ENCODE results near the gene BMP2K.

The BMP2K gene

DNA sequence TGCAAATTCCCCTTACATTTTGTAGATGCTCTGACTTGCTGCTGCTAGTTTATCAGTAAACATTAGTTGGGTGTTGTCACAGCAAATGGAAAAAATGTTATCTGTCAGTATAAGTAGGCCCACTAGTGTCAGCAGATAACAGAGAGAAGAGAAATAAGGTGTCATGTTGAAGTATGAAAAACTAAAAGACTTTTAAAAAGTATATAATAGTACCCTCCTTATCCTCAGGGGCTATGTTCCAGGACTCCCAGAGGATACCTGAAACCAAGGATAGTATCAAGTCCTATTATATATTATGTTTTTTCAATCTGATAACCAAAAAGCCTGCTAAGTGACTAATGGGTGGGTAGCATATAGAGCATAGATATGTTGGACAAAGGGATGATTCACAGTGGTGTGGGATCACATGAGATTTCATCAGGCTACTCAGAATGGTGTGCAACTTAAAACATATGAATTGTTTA is 11.6 kb upstream of the BMP2K start:
- DNase-seq (ENCODE audit: low read depth in 2 of 2) = no peak

DNA sequence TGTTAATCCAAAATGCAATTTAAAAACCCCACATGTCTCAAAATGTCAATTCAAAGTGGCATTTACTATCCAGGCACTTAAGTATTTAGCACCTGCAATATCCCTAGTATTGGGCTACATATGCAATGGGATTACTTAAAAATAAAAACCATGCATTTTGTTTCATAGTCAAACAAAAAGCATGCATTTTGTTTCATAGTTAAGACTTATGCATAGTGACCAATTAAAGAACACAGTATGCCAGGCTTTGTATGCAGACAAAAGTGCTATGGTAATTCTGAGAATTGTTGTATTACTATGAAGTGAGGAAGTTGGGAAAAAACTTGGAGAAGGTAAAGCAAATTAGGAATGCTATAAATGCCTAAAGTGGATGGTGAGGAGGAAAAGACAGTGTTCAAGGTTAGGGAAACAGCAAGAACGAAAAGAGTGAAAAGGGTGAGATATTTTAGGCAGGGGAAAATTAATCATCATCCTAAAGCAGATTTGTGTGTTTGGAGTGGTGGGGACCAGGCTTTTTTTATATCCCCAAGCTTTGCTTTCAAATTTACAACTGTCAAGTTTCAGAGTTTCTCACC is 10.6 kb upstream of the BMP2K start:
- no peak for DNase-seq (ENCODE audit: low read depth in 2 of 2)

DNA sequence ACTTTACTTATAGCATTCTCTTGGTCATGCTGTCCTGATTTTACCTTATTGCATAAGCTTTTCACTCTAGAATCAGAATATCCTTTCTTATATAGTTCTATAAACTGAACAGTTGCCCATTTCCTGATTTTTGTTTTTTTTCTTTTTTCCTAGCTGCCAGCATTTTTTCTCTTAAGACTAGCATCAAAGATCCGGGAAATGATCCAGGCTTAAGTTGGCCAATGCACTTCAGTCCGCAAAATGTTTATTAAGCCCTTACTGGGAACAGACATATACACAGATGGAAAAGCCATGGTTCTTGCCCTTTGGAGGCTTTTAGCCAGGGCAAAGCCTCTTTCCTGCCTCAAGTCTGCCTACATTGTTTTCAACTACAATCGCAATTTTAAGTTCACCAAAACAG is 10.1 kb upstream of the BMP2K start:
- DNase-seq (ENCODE audit: low read depth in 2 of 2) = no peak

DNA sequence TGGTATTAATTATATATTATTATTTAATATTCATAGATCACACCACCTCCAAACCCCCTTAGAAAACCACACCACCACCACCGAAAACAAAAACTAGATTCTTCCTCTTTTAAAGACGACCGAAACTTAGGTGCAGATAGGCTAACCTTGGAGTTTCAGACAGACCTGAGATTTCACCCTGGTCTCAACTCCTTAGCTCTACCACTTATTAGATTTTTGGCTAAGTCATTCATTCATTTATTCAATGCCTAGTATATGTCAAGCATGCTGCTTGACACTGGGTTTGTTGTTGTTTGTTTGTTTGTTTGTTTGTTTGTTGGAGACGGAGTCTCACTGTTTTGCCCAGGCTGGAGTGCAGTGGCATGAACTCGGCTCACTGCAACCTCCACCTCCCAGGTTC is 9.5 kb upstream of the BMP2K start:
- DNase-seq (ENCODE audit: low read depth in 2 of 2) = no peak

DNA sequence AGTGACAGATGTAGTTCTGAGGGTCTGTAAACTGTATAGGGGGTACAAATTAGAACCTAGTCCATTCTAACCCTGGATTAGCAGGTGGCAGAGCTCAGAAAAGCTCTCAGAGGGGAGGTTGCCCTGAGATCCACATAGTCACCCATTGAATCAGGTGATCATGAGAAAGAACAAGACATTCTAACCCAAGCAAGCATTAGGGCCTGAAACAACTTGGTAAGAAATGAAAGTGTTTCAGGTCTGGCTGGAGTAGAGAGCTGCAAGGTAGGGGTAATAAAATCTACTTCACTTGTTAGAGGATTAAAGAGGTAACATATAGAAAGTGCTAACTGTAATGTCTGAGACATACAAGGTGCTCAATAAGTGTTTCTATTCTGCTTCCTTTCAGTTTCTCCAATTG is 8.8 kb upstream of the BMP2K start:
- DNase-seq (ENCODE audit: low read depth in 2 of 2) = no peak

DNA sequence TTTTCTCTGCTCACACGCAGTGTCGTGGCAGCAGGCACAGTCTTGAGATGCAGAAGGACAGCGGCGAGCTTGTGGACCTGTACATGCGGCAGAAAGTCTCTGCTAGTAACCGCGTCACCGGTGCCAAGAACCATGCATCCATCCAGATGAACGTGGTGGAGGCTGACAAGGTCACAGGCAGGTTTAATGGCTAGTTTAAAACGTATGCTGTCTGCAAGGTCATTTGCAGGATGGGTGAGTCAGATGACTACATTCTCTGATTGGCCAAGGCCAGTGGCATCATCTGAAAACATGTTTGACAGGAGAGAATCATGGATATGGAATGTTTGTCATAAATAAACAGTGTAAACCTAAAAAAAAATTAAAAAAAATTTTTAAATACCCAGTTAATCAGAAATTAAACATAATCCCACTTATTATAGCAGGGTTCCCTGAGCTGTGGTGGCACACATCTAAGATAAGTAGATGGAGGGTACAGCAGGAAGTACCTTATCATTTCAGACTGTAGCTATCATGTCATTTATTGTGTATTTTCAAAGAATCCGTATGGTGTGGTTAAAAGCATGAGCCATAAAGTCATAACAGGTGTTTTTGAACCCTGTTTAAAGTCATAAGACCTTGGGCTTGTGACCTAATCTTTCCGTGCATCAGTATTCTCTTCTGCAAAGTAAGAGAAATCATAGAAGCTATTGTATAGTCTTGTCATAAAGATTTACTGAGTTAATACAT is 7.5 kb upstream of the BMP2K start:
- no peak for DNase-seq (ENCODE audit: low read depth in 2 of 2)

DNA sequence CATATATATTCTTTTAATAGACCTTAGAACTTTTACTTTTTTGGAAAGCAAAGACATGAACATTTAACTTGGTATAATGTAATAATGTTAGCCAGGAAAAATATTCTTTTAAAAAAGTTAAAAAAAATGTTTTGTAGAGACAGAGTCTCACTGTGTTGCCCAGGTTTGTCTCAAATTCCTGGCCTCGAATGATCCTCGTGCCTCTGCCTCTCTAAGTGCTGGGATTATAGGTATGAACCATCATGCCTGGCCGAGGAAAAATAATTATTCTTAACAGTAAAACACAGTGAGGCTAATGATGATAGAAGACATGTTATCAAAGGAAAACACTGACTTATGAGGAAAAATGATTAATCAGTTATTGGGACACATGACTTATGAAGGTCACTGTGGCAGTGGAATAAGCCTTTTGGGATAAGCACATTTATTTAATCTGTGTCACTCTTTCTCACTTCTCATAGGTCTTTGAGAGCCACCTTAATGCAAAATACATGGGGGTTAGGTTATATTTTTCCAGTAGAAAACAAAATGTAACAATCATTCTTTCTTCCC is 6.0 kb upstream of the BMP2K start:
- DNase-seq (ENCODE audit: low read depth in 2 of 2) = no peak

- no peak for DNase-seq (ENCODE audit: low read depth in 2 of 2)
Observed at GRCh38 chr4:78772526-78773091, 3.5 kb upstream of the BMP2K start.

DNA sequence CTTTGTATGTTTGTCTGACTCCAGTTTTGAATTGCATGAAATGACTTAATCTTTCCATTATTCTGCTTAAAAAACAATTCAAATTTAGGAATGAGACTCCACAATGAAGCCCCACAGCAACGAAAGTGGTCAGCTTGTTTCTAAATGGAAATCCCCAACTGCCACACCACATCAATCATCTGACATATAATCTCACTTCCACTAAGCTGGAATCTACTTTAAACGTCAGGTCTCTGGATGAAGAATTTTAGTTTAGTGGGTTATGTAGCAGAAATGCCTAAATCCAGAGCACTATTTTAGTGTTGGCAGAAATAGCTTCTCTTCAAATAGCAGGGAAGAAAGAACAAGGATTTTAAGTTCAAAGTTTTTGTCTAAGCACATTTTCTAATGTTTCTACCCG is 1.7 kb upstream of the BMP2K start:
- DNase-seq (ENCODE audit: low read depth in 2 of 2) = no peak

- DNase-seq (ENCODE audit: low read depth in 2 of 2) = peak; percentile 66 to 82
Observed at GRCh38 chr4:78775303-78776078, 659 bp upstream of the BMP2K start.

- peak; percentile 16 to 18 for DNase-seq (ENCODE audit: low read depth in 2 of 2)
Observed at GRCh38 chr4:78776729-78777575, 802 bp downstream of the BMP2K start.

GRCh38 chr4:78777576-78777940 is 1.4 kb downstream of the BMP2K start:
- DNase-seq (ENCODE audit: low read depth in 2 of 2) = no peak

- DNase-seq (ENCODE audit: low read depth in 2 of 2) = no peak
Observed at GRCh38 chr4:78778530-78778929, 2.4 kb downstream of the BMP2K start.

DNA sequence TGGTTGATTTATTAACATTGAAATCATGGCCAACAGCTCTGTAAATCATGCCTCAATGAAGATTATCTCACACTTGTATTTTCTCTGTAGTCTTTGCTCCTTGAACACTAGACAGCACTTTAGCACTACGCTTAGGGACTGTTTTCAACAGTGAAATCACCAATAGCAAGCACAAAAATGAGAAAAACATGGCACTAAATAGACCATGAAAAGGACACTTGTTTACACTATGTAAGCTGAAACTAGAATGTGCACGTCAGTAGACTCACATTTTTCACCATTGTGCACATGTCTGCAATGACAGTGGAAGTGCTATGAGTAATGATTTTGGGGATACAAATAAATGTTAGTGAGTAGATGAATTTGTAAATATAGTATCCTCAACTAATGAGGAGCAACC is 3.1 kb downstream of the BMP2K start:
- DNase-seq (ENCODE audit: low read depth in 2 of 2) = no peak

- no peak for DNase-seq (ENCODE audit: low read depth in 2 of 2)
Observed at GRCh38 chr4:78780093-78780492, 3.9 kb downstream of the BMP2K start.

- no peak for DNase-seq (ENCODE audit: low read depth in 2 of 2)
Observed at GRCh38 chr4:78781139-78781538, 5.0 kb downstream of the BMP2K start.

GRCh38 chr4:78781924-78782323 is 5.8 kb downstream of the BMP2K start:
- no peak for DNase-seq (ENCODE audit: low read depth in 2 of 2)

- no peak for DNase-seq (ENCODE audit: low read depth in 2 of 2)
Observed at GRCh38 chr4:78784236-78784865, 8.2 kb downstream of the BMP2K start.

GRCh38 chr4:78787392-78788006 is 11.3 kb downstream of the BMP2K start:
- DNase-seq (ENCODE audit: low read depth in 2 of 2) = no peak
